SK-N-SH (cell line): Measurements from ENCODE around the gene CSNK2A3. TPM values are rescaled to one million over a fixed set of nuclear protein-coding genes. Genes with fewer than 3 reads are reported as not detected.
"Not testable (repeated sequence)": the region's sequence is repeated elsewhere in the genome, so short reads cannot be mapped to it uniquely, and the experiment has no call there.

ENCODE experiments used
- CTCF ChIA-PET: fragments of 300-600, 350-600 bp; formaldehyde crosslinking; extraction: SDS; loops from one replicate; lab custom pipeline; 2021; lab: Yijun Ruan, JAX
- POLR2A ChIA-PET: fragments of 350-600 bp; sonication (Branson Sonifier 250); formaldehyde crosslinking; extraction: SDS; loops from one replicate; lab custom pipeline; 2020; ENCODE audit warnings: antibody characterized with exemption, inconsistent platforms; lab: Yijun Ruan, JAX
- DNase-seq: peaks from one replicate; pipeline ENCODE4 v3.0.0; 2012
- H2AFZ ChIP-seq: fragments of 200-600 bp; sonication (generic); 2 replicates; pipeline ENCODE4 v1.8.1; 2016; ENCODE audit warnings: antibody characterized with exemption, mild to moderate bottlenecking, low read depth
- H3F3A ChIP-seq: fragments of 200-600 bp; sonication (generic); replicated peaks from 2 replicates; pipeline ENCODE3; 2016; ENCODE audit warnings: antibody characterized with exemption, mild to moderate bottlenecking; ENCODE audit not compliant: insufficient read depth
- H3K27ac ChIP-seq, 2 experiments: fragments of 200-500 bp in 1 of 2; fragments of 200-600 bp in 1 of 2; sonication (Bioruptor generic) in 1 of 2; sonication (generic), shearing (Covaris generic) in 1 of 2; 2 replicates each; pipeline versions ENCODE4 v1.5.1 to v1.6.1; 2014 to 2016; ENCODE audit warnings: low read depth in 2 of 2, inconsistent platforms in 1 of 2, low read length in 1 of 2, mild to moderate bottlenecking in 1 of 2, mixed read lengths in 1 of 2
- H3K27me3 ChIP-seq: fragments of 200-600 bp; sonication (generic), shearing (Covaris generic); 2 replicates; pipeline ENCODE4 v1.6.1; 2016; ENCODE audit warnings: mixed run types; ENCODE audit not compliant: insufficient read depth
- H3K36me3 ChIP-seq, 2 experiments: fragments of 200-500 bp in 1 of 2; fragments of 200-600 bp in 1 of 2; sonication (Bioruptor generic) in 1 of 2; sonication (generic) in 1 of 2; replicated peaks in 1 of 2; 2 replicates each; pipeline versions ENCODE3 to v1.5.1; 2014 to 2016; ENCODE audit warnings: low read length in 1 of 2, mild to moderate bottlenecking in 1 of 2; ENCODE audit not compliant: insufficient read depth in 2 of 2, control insufficient read depth in 1 of 2
- H3K4me1 ChIP-seq, 2 experiments: fragments of 200-500 bp in 1 of 2; fragments of 200-600 bp in 1 of 2; sonication (Bioruptor generic) in 1 of 2; sonication (generic), shearing (Covaris generic) in 1 of 2; 2 replicates each; pipeline versions ENCODE4 v1.5.1 to v1.6.1; 2014 to 2016; ENCODE audit warnings: low read depth in 1 of 2, low read length in 1 of 2, mixed run types in 1 of 2; ENCODE audit not compliant: insufficient read depth in 2 of 2, control insufficient read depth in 1 of 2
- H3K4me2 ChIP-seq: fragments of 200-600 bp; sonication (generic), shearing (Covaris generic); 2 replicates; pipeline ENCODE4 v1.6.1; 2017; ENCODE audit warnings: mixed run types
- H3K4me3 ChIP-seq, 2 experiments: fragments of 200-500 bp in 1 of 2; fragments of 200-600 bp in 1 of 2; sonication (Bioruptor generic) in 1 of 2; sonication (generic), shearing (Covaris generic) in 1 of 2; 2 replicates each; pipeline versions ENCODE4 v1.5.1 to v1.8.1; 2014 to 2016; ENCODE audit warnings: low read depth in 2 of 2, inconsistent platforms in 1 of 2, low read length in 1 of 2, mild to moderate bottlenecking in 1 of 2, mixed read lengths in 1 of 2, moderate library complexity in 1 of 2
- H3K79me2 ChIP-seq: fragments of 200-600 bp; sonication (generic); 2 replicates; pipeline ENCODE4 v1.8.1; 2017; ENCODE audit warnings: mild to moderate bottlenecking; ENCODE audit not compliant: insufficient read depth
- H3K9ac ChIP-seq: fragments of 200-600 bp; sonication (generic); 2 replicates; pipeline ENCODE4 v1.6.1; 2017; ENCODE audit warnings: mixed run types
- H3K9me2 ChIP-seq: fragments of 200-600 bp; sonication (generic); 2 replicates; pipeline ENCODE4 v1.6.1; 2017; ENCODE audit warnings: mixed run types
- H3K9me3 ChIP-seq: fragments of 200-600 bp; sonication (generic); 2 replicates; pipeline ENCODE4 v1.6.1; 2017; ENCODE audit warnings: mixed run types, mild to moderate bottlenecking, moderate library complexity
- H4K20me1 ChIP-seq: fragments of 200-600 bp; sonication (generic); 2 replicates; pipeline ENCODE4 v1.6.1; 2017; ENCODE audit warnings: mild to moderate bottlenecking, mixed run types; ENCODE audit not compliant: insufficient read depth
- CHD2 ChIP-seq: fragments of 150-350 bp; IDR thresholded peaks from 2 replicates; pipeline ENCODE4 v1.6.1; 2018; ENCODE audit warnings: low read length; ENCODE audit not compliant: partially characterized antibody
- CTCF ChIP-seq: fragments of 200-600 bp; sonication (generic); IDR thresholded peaks from 2 replicates; pipeline ENCODE4 v1.6.1; 2017; ENCODE audit warnings: antibody characterized with exemption, mild to moderate bottlenecking, moderate library complexity
- ELF1 ChIP-seq: IDR thresholded peaks from 2 replicates; pipeline ENCODE4 v1.4.0; 2012
- EP300 ChIP-seq, 2 experiments: IDR thresholded peaks; 2 replicates each; pipeline versions ENCODE4 v1.4.0 to v1.6.1; 2012; ENCODE audit warnings: borderline replicate concordance in 1 of 2, low read depth in 1 of 2, low read length in 1 of 2
- FOXM1 ChIP-seq: IDR thresholded peaks from 2 replicates; pipeline ENCODE4 v1.4.0; 2012; ENCODE audit warnings: low read depth, mild to moderate bottlenecking
- GABPA ChIP-seq: IDR thresholded peaks from 2 replicates; pipeline ENCODE4 v1.4.0; 2012; ENCODE audit warnings: low read depth, mild to moderate bottlenecking
- JUND ChIP-seq: IDR thresholded peaks from 2 replicates; pipeline ENCODE4 v1.4.0; 2012
- MAX ChIP-seq: IDR thresholded peaks from 2 replicates; pipeline ENCODE4 v1.4.0; 2012; ENCODE audit warnings: low read depth
- NFIC ChIP-seq: IDR thresholded peaks from 2 replicates; pipeline ENCODE4 v1.4.0; 2012; ENCODE audit warnings: borderline replicate concordance
- PBX3 ChIP-seq: IDR thresholded peaks from 2 replicates; pipeline ENCODE4; 2012
- POLR2AphosphoS5 ChIP-seq: IDR thresholded peaks from 2 replicates; pipeline ENCODE4 v1.6.1; 2012; ENCODE audit warnings: low read depth, low read length
- RAD21 ChIP-seq: IDR thresholded peaks from 2 replicates; pipeline ENCODE4 v1.6.1; 2012; ENCODE audit warnings: mild to moderate bottlenecking, low read length
- RCOR1 ChIP-seq: fragments of 150-350 bp; IDR thresholded peaks from 2 replicates; pipeline ENCODE4 v1.6.1; 2017; ENCODE audit warnings: antibody characterized with exemption, low read length
- REST ChIP-seq: IDR thresholded peaks from 2 replicates; pipeline ENCODE4 v1.6.1; 2012; ENCODE audit warnings: mild to moderate bottlenecking, low read depth, low read length, moderate library complexity
- SIN3A ChIP-seq: IDR thresholded peaks from 2 replicates; pipeline ENCODE4 v1.6.1; 2012; ENCODE audit warnings: low read depth, mild to moderate bottlenecking, low read length, moderate library complexity, borderline replicate concordance
- TCF12 ChIP-seq: IDR thresholded peaks from 2 replicates; pipeline ENCODE4 v1.4.0; 2012
- TEAD4 ChIP-seq: IDR thresholded peaks from 2 replicates; pipeline ENCODE4 v1.4.0; 2012; ENCODE audit warnings: mild to moderate bottlenecking, borderline replicate concordance; ENCODE audit not compliant: insufficient read depth
- WGBS: methylation state at CpG from one replicate; pipeline ENCODE4 v1.1.6; 2017; ENCODE audit warnings: low lambda C conversion rate; 5-methylcytosine and 5-hydroxymethylcytosine counted together
- polyA plus RNA-seq, 3 experiments: library from polyadenylated mRNA; depleted of rRNA; stranded (reverse); fragments of >200 nt; gene quantifications; 2 replicates each; pipeline ENCODE4 v1.2.3, GENCODE V29; 2012

The CSNK2A3 gene
- polyA plus RNA-seq (2012; rRNA removed) = 0.31 and 0.97 TPM in 2 replicates
- polyA plus RNA-seq (2012; cell fraction: cytosol; rRNA removed) = 1.6 and 3.2 TPM in 2 replicates
- 0.35 and 1.2 TPM in 2 replicates for polyA plus RNA-seq (2012; cell fraction: nucleus; rRNA removed)

- H3K9ac ChIP-seq, H3K4me1 ChIP-seq, H3K79me2 ChIP-seq, H4K20me1 ChIP-seq, POLR2A ChIA-PET, CTCF ChIA-PET, H3K4me2 ChIP-seq, H3K27ac ChIP-seq, H3F3A ChIP-seq, DNase-seq, H2AFZ ChIP-seq, H3K36me3 ChIP-seq, H3K27me3 ChIP-seq, H3K4me3 ChIP-seq, H3K9me2 ChIP-seq, H3K9me3 ChIP-seq: not testable (repeated sequence)
- WGBS = 67% methylated on average over 11 of the region's 11 CpGs
Measured at GRCh38 chr11:11352878-11353277, at the start of gene CSNK2A3. Gene CSNK2A3, minus strand, starts transcription at chr11:11353250. Its CDS starts 131 bp downstream, at chr11:11353119.

- Histone ChIP-seq H3K9ac (no peak overlapping the region), H4K20me1 (no peaks in the 10 kb centered on the region), H3K27ac (no peak overlapping the region), H3K36me3 (no peaks in the 10 kb centered on the region), H3K27me3 (no peaks in the 10 kb centered on the region; the same call in 1 of the 2 replicates), H3K9me3 (no peaks in the 10 kb centered on the region), H3K4me2 (no peak overlapping the region), H3K4me3 (no peak overlapping the region), H3K79me2 (no peaks in the 10 kb centered on the region), H3K9me2 (no peaks in the 10 kb centered on the region), H3F3A (no peaks in the 10 kb centered on the region), H3K4me1 (peaks cover 0 to 14% of the 10 kb centered on the region in 2 experiments; a peak in 2 of 4 replicates), H2AFZ (no peak overlapping the region)
- no peak for TF ChIP-seq NFIC
- TF ChIP-seq CTCF = no peak
- no peak for TF ChIP-seq RCOR1
- TF ChIP-seq GABPA = no peak
- TF ChIP-seq RAD21 = no peak
- no peak for TF ChIP-seq FOXM1
- no peak for TF ChIP-seq PBX3
- no peak for TF ChIP-seq JUND
- TF ChIP-seq REST = no peak
- TF ChIP-seq MAX = no peak
- TF ChIP-seq EP300 (IDR thresholded peaks at IDR 0.05; ENCODE audit: borderline replicate concordance in 1 of 2, low read depth in 1 of 2, low read length in 1 of 2) = no peak
- no peak for TF ChIP-seq TCF12
- TF ChIP-seq CHD2 = no peak
- no peak for TF ChIP-seq TEAD4
- TF ChIP-seq ELF1 = no peak
- no peak for TF ChIP-seq POLR2AphosphoS5
- TF ChIP-seq SIN3A = no peak
- 63% methylated on average over 3 of the region's 3 CpGs for WGBS
- POLR2A ChIA-PET = no interaction called here
- CTCF ChIA-PET = interaction anchor here (0.7 to 1.0 kb wide), 2 partner anchors 10 to 12 kb away, joined by 3 read pairs; no protein-coding TSS in a partner anchor
- DNase-seq = no peak
Measured at GRCh38 chr11:11401960-11402535, 49.0 kb upstream of the CSNK2A3 start.
